K562 (cell line): ENCODE measurements around the gene METTL2B. TPM values are rescaled to one million over a fixed set of nuclear protein-coding genes. Genes with fewer than 3 reads are reported as not detected.
"Not testable (repeated sequence)": the region's sequence is repeated elsewhere in the genome, so short reads cannot be mapped to it uniquely, and the experiment has no call there.

ENCODE experiments used
- ATAC-seq: fragments of 200-7000 bp; cut with Tn5 transposase; 3 replicates; pipeline ENCODE4 v1.9.1; 2020; ENCODE audit warnings: moderate library complexity
- BruUV-seq: library from RNA; stranded (reverse); fragments of 400-500 nt; replicated peaks from 2 replicates; lab custom pipeline; 2021; lab: Mats Ljungman, UMichigan
- CTCF ChIA-PET: fragments of 300-600 bp; formaldehyde crosslinking; extraction: SDS; loops from one replicate; lab custom pipeline; 2021; ENCODE audit warnings: low intra/inter-chr PET ratio; lab: Yijun Ruan, JAX
- POLR2A ChIA-PET: fragments of 300-600, 350-650 bp; sonication (Branson Sonifier 250); formaldehyde crosslinking; extraction: SDS; loops from one replicate; lab custom pipeline; 2021; ENCODE audit warnings: antibody characterized with exemption, inconsistent platforms; lab: Yijun Ruan, JAX
- DNase-seq, 4 experiments: peaks; one replicate each; pipeline versions ENCODE4 v3.0.0 to v3.0.0-alpha.2; 2011 to 2018; ENCODE audit warnings: low spot score in 3 of 4, mixed read lengths in 3 of 4; ENCODE audit errors: extremely low read depth in 1 of 4
- FAIRE-seq: peaks from 2 replicates; lab custom pipeline; 2011; peaks lifted over from hg19 to GRCh38; lab: Jason Lieb, UNC
- H2AFZ ChIP-seq: 2 replicates; pipeline ENCODE4 v1.6.0; 2011; ENCODE audit warnings: low read depth, low read length, control low read depth, inconsistent platforms
- H3K27ac ChIP-seq: fragments of 200-600 bp; 3 replicates; pipeline ENCODE4 v1.8.0; 2011; ENCODE audit warnings: low read depth, mild to moderate bottlenecking, control low read depth, inconsistent platforms, low read length, moderate library complexity, mixed read lengths; ENCODE audit errors: extremely low read depth
- H3K27me3 ChIP-seq, 2 experiments: fragments of 300-600 bp in 1 of 2; 2 replicates in 1 of 2; 3 replicates in 1 of 2; pipeline versions ENCODE4 v1.6.0 to v1.8.0; 2011; ENCODE audit warnings: inconsistent platforms in 2 of 2, low read length in 2 of 2, mild to moderate bottlenecking in 1 of 2, mixed read lengths in 1 of 2, moderate library complexity in 1 of 2; ENCODE audit not compliant: control insufficient read depth in 2 of 2, insufficient read depth in 2 of 2
- H3K36me3 ChIP-seq: fragments of 300-600 bp; 3 replicates; pipeline ENCODE4 v1.8.0; 2011; ENCODE audit warnings: mild to moderate bottlenecking, low read length, inconsistent platforms; ENCODE audit not compliant: control insufficient read depth, insufficient read depth
- H3K4me1 ChIP-seq, 2 experiments: fragments of 200-600 bp in 1 of 2; replicated peaks in 1 of 2; 2 replicates in 1 of 2; 3 replicates in 1 of 2; pipeline versions ENCODE4 v1.5.1 to v1.8.0; 2011; ENCODE audit warnings: inconsistent platforms in 2 of 2, low read length in 2 of 2, mild to moderate bottlenecking in 1 of 2, mixed read lengths in 1 of 2, moderate library complexity in 1 of 2; ENCODE audit not compliant: control insufficient read depth in 2 of 2, insufficient read depth in 2 of 2
- H3K4me2 ChIP-seq: 2 replicates; pipeline ENCODE4 v1.6.1; 2011; ENCODE audit warnings: low read length, control low read depth, inconsistent platforms, mixed read lengths; ENCODE audit not compliant: insufficient read depth
- H3K4me3 ChIP-seq: fragments of 200-600 bp; sonication (generic), shearing (Covaris generic); 2 replicates; pipeline ENCODE4 v1.5.1; 2016; ENCODE audit warnings: control low read depth, inconsistent platforms
- H3K79me2 ChIP-seq: fragments of 200-600 bp; 3 replicates; pipeline ENCODE4 v1.8.0; 2011; ENCODE audit warnings: low read length, inconsistent platforms; ENCODE audit not compliant: control insufficient read depth, insufficient read depth
- H3K9ac ChIP-seq, 2 experiments: 2 replicates each; pipeline versions ENCODE4 v1.6.0 to v1.6.1; 2011; ENCODE audit warnings: low read depth in 2 of 2, low read length in 2 of 2, control low read depth in 1 of 2, inconsistent platforms in 1 of 2, mild to moderate bottlenecking in 1 of 2, mixed read lengths in 1 of 2; ENCODE audit not compliant: insufficient read depth in 1 of 2
- H3K9me1 ChIP-seq: one replicate; pipeline ENCODE4 v1.6.0; 2011; ENCODE audit warnings: inconsistent platforms, mild to moderate bottlenecking, low read length, moderate library complexity; ENCODE audit not compliant: control insufficient read depth, insufficient read depth
- H3K9me3 ChIP-seq: replicated peaks from 2 replicates; pipeline ENCODE4 v1.5.1; 2011; ENCODE audit warnings: low read depth, low read length, inconsistent platforms; ENCODE audit not compliant: control insufficient read depth, insufficient read depth
- H4K20me1 ChIP-seq: replicated peaks from 2 replicates; pipeline ENCODE4 v1.6.1; 2011; ENCODE audit warnings: low read length, inconsistent platforms, mixed read lengths; ENCODE audit not compliant: control insufficient read depth, insufficient read depth
- ARID1B ChIP-seq: fragments of 450-650 bp; IDR thresholded peaks from 2 replicates; pipeline ENCODE4 v1.6.1; 2016; ENCODE audit warnings: antibody characterized with exemption, mild to moderate bottlenecking, inconsistent platforms
- C11orf30 ChIP-seq: fragments of 450-650 bp; IDR thresholded peaks from 2 replicates; pipeline ENCODE4 v1.6.1; 2016; ENCODE audit warnings: low read depth, mild to moderate bottlenecking
- CCNT2 ChIP-seq: IDR thresholded peaks from 2 replicates; pipeline ENCODE4 v1.6.1; 2011; ENCODE audit warnings: borderline replicate concordance, low read depth, mild to moderate bottlenecking, moderate library complexity, mixed read lengths, low read length; ENCODE audit not compliant: insufficient read length; ENCODE audit errors: extremely low read depth
- EP400 ChIP-seq: fragments of 450-650 bp; IDR thresholded peaks from 2 replicates; pipeline ENCODE4 v1.6.1; 2017; ENCODE audit warnings: antibody characterized with exemption, mild to moderate bottlenecking, moderate library complexity
- ESRRA ChIP-seq: fragments of 450-650 bp; IDR thresholded peaks from 2 replicates; pipeline ENCODE4 v1.6.1; 2014; ENCODE audit warnings: low read depth, mild to moderate bottlenecking, moderate library complexity, borderline replicate concordance
- HDAC1 ChIP-seq, 2 experiments: fragments of 450-650 bp; IDR thresholded peaks; 2 replicates each; pipeline ENCODE4 v1.6.1; 2016 to 2017; ENCODE audit warnings: inconsistent platforms in 1 of 2, mild to moderate bottlenecking in 1 of 2, moderate library complexity in 1 of 2
- KDM5B ChIP-seq: fragments of 200-600 bp; sonication (generic); IDR thresholded peaks from 2 replicates; pipeline ENCODE4 v1.6.1; 2012; ENCODE audit warnings: low read depth, mild to moderate bottlenecking, moderate library complexity, low read length, control low read depth, inconsistent platforms; ENCODE audit not compliant: insufficient replicate concordance
- L3MBTL2 ChIP-seq: fragments of 450-650 bp; IDR thresholded peaks from 2 replicates; pipeline ENCODE4 v1.6.1; 2016; ENCODE audit warnings: mild to moderate bottlenecking, moderate library complexity
- MAFG ChIP-seq: fragments of 450-650 bp; conservative IDR thresholded peaks from 2 replicates; pipeline ENCODE4 v1.6.1; 2016; ENCODE audit warnings: missing genetic modification characterization, missing compliant biosample characterization
- NR2C1 ChIP-seq, 2 experiments: fragments of 450-650 bp; IDR thresholded peaks; 2 replicates each; pipeline ENCODE4 v1.6.1; 2017; ENCODE audit warnings: mild to moderate bottlenecking in 2 of 2, antibody characterized with exemption in 1 of 2, inconsistent platforms in 1 of 2, missing compliant biosample characterization in 1 of 2, missing genetic modification characterization in 1 of 2
- PHF8 ChIP-seq: fragments of 200-600 bp; sonication (generic); IDR thresholded peaks from 2 replicates; pipeline ENCODE4 v1.6.1; 2012; ENCODE audit warnings: mixed run types, mild to moderate bottlenecking, inconsistent platforms, low read length, moderate library complexity, borderline replicate concordance
- POLR2AphosphoS5 ChIP-seq: IDR thresholded peaks from 2 replicates; pipeline ENCODE4 v1.6.1; 2011; ENCODE audit warnings: mild to moderate bottlenecking, low read depth, low read length, moderate library complexity; ENCODE audit not compliant: control insufficient read depth, insufficient read depth
- TAF7 ChIP-seq: fragments of 450-650 bp; IDR thresholded peaks from 2 replicates; pipeline ENCODE4 v1.6.1; 2016; ENCODE audit warnings: missing genetic modification characterization, missing compliant biosample characterization
- YY1 ChIP-seq, 3 experiments: IDR thresholded peaks; 2 replicates each; pipeline ENCODE4 v1.6.1; 2011; ENCODE audit warnings: low read length in 2 of 3, mild to moderate bottlenecking in 2 of 3, moderate library complexity in 2 of 3, borderline replicate concordance in 1 of 3, control low read depth in 1 of 3, low read depth in 1 of 3; ENCODE audit not compliant: insufficient read depth in 3 of 3, insufficient replicate concordance in 2 of 3, control insufficient read depth in 1 of 3, insufficient read length in 1 of 3; ENCODE audit errors: extremely low read depth in 1 of 3
- ZFX ChIP-seq: sonication (generic); formaldehyde crosslinking; IDR thresholded peaks from 2 replicates; pipeline ENCODE4 v1.8.0; 2022; ENCODE audit warnings: mild to moderate bottlenecking, missing genetic modification reagents, moderate library complexity
- WGBS: fragments of 100-300 bp; shearing (Covaris generic); methylation state at CpG from one replicate; pipeline ENCODE4 v1.1.6; 2016; ENCODE audit warnings: low coverage, mixed read lengths; ENCODE audit not compliant: insufficient coverage; ENCODE audit errors: missing lambda C conversion rate; 5-methylcytosine and 5-hydroxymethylcytosine counted together
- in situ Hi-C: fragments of 300-500 bp; cut with MboI; formaldehyde crosslinking; loops from 4 replicates; pipeline ENCODE4 v1.15.0; 2018; ENCODE audit warnings: inconsistent platforms, mixed read lengths
- intact Hi-C: fragments of 100-400 bp; cut with micrococcal nuclease; formaldehyde crosslinking; loops from 2 replicates; pipeline ENCODE4 v1.14.2; 2022
- polyA plus RNA-seq, 8 experiments: library from polyadenylated mRNA; depleted of rRNA in 4 of 8; stranded (reverse) in 5 of 8; unstranded in 3 of 8; fragments of >200 nt; fragmentation: Nextera tagmentation in 2 of 8; fragmentation: Illumina TruSeq in 1 of 8; extraction: Ambion mirVana in 2 of 8; extraction: Trizol in 1 of 8; gene quantifications; 2 replicates each; pipeline versions ENCODE4 v1.2.1 to v1.2.3, GENCODE V29; 2011 to 2014; ENCODE audit warnings: inconsistent platforms in 1 of 8, missing spikeins in 1 of 8
- total RNA-seq, 7 experiments: library from RNA; depleted of rRNA in 6 of 7; stranded (reverse); fragments of >200 nt in 6 of 7; fragmentation: Illumina TruSeq in 2 of 7; extraction: Trizol in 2 of 7; gene quantifications; 2 replicates each; pipeline versions ENCODE4 v1.2.1 to v1.2.3, GENCODE V29; 2011 to 2021; ENCODE audit warnings: low replicate concordance in 1 of 7
- TF ChIP-seq, protein P1 (sequence below), 2 experiments: fragments of 450-650 bp; IDR thresholded peaks; 2 replicates each; pipeline ENCODE4 v1.6.1; 2018; ENCODE audit warnings: mild to moderate bottlenecking in 2 of 2, low read depth in 1 of 2; ENCODE audit not compliant: partially characterized antibody in 2 of 2

The METTL2B gene
- total and polyA plus RNA-seq, 9 of the 15 experiments (the other 6 are each of a cell fraction or from before 2014, with no cell fraction given) = 35.9 to 95.7 (median 79.2) TPM

DNA sequence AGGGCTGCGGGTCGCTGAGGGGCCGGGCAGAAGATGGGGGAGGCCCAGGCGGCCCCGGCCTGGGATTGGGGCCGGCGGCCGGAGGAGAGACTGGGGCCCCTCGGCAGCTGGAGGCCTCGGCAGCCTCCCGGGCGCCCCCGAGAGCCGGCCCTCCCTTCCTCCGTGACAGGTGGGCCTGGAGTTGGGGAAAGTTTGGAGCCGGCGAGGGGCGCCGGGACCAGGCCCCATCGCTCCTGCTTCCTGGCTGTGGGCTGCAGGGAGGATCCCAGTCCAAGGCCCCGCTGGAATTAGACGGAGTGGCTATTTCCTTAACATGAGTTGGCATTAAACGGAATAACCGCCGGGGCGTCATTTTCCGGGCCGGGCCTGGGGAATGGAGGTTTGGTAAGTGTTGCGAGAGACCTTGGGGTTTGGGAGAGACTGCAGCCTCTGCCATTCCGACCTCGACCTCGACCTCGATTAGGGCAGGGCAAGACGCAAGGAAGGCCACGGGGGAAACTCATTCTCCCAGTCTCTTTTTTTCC is 55.5 kb downstream of the METTL2B start:
- peaks cover 57% of the 10 kb centered on the region for H3K79me2 ChIP-seq
- peak overlapping the region; percentile 59 for H2AFZ ChIP-seq
- H3K4me3 ChIP-seq = peak overlapping the region; percentile 56
- WGBS = under 1% methylated on average over 33 of the region's 35 CpGs
- peak overlapping the region; percentile 83 to 99 for H3K9ac ChIP-seq
- BruUV-seq; in situ Hi-C loops; H3K9me1 ChIP-seq; H3K9me3 ChIP-seq; H3K27me3 ChIP-seq; POLR2A ChIA-PET; CTCF ChIA-PET; H4K20me1 ChIP-seq; TF ChIP-seq NR2C1 (IDR thresholded peaks at IDR 0.05): not testable (repeated sequence)
- DNase-seq (peak; percentile 23 to 65 (median 36)), ATAC-seq (peak; percentile 56), FAIRE-seq (peak; percentile 42)
- peak overlapping the region; percentile 76 for H3K4me2 ChIP-seq
- intact Hi-C loops = loop anchor here (5.0 kb wide), 1 partner anchor 55 kb away; the partner anchor contains the start of gene METTL2B
- H3K27ac ChIP-seq = peak overlapping the region; percentile 98
- H3K4me1 ChIP-seq = peaks cover 9 to 13% of the 10 kb centered on the region in 2 experiments
- peaks cover 29% of the 10 kb centered on the region for H3K36me3 ChIP-seq
- TF ChIP-seq ARID1B (0 out of 2 replicates have a peak, but pooled peaks have one; percentile 12), TAF7 (tag) (peak; percentile 50; the same call in 1 of the 2 replicates), POLR2AphosphoS5 (peak; percentile 25; the same call in 1 of the 2 replicates), ZFX (CRISPR knock-in tag) (peak; percentile 76), NR2C1 (tag; IDR thresholded peaks at IDR 0.05) (peak; percentile 39; the same call in 1 of the 2 replicates), KDM5B (peak; percentile 54), ESRRA (peak; percentile 78; the same call in 1 of the 2 replicates), PHF8 (peak; percentile 26; the same call in 1 of the 2 replicates), L3MBTL2 (peak; percentile 54), MAFG (peak; percentile 48; the same call in 1 of the 2 replicates), YY1 (IDR thresholded peaks at IDR 0.05; ENCODE audit: borderline replicate concordance in 1 of 3, control insufficient read depth in 1 of 3, extremely low read depth in 1 of 3, insufficient read depth in 3 of 3, insufficient read length in 1 of 3, insufficient replicate concordance in 2 of 3, low read depth in 1 of 3, low read length in 2 of 3) (peak in 1 of 3 experiments; percentile 74), C11orf30 (0 out of 2 replicates have a peak, but pooled peaks have one; percentile 13), CCNT2 (peak; percentile 14), EP400 (peak; percentile 35; the same call in 1 of the 2 replicates), HDAC1 (IDR thresholded peaks at IDR 0.05) (0 out of 4 replicates have a peak, but pooled peaks of 1 of the 2 experiments have one; percentile 22)
- TF ChIP-seq, protein P1, sequence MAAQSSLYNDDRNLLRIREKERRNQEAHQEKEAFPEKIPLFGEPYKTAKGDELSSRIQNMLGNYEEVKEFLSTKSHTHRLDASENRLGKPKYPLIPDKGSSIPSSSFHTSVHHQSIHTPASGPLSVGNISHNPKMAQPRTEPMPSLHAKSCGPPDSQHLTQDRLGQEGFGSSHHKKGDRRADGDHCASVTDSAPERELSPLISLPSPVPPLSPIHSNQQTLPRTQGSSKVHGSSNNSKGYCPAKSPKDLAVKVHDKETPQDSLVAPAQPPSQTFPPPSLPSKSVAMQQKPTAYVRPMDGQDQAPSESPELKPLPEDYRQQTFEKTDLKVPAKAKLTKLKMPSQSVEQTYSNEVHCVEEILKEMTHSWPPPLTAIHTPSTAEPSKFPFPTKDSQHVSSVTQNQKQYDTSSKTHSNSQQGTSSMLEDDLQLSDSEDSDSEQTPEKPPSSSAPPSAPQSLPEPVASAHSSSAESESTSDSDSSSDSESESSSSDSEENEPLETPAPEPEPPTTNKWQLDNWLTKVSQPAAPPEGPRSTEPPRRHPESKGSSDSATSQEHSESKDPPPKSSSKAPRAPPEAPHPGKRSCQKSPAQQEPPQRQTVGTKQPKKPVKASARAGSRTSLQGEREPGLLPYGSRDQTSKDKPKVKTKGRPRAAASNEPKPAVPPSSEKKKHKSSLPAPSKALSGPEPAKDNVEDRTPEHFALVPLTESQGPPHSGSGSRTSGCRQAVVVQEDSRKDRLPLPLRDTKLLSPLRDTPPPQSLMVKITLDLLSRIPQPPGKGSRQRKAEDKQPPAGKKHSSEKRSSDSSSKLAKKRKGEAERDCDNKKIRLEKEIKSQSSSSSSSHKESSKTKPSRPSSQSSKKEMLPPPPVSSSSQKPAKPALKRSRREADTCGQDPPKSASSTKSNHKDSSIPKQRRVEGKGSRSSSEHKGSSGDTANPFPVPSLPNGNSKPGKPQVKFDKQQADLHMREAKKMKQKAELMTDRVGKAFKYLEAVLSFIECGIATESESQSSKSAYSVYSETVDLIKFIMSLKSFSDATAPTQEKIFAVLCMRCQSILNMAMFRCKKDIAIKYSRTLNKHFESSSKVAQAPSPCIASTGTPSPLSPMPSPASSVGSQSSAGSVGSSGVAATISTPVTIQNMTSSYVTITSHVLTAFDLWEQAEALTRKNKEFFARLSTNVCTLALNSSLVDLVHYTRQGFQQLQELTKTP (IDR thresholded peaks at IDR 0.05; ENCODE audit: low read depth in 1 of 2, partially characterized antibody in 2 of 2) = peak in 1 of 2 experiments; percentile 29
